Cardiac septum (tissue), 1 donor: ENCODE measurements around the gene KDM4C. TPM values are rescaled to one million over a fixed set of nuclear protein-coding genes. Genes with fewer than 3 reads are reported as not detected.
"Not testable (repeated sequence)": the region's sequence is repeated elsewhere in the genome, so short reads cannot be mapped to it uniquely, and the experiment has no call there.

Source experiments
- DNase-seq: peaks from one replicate; pipeline ENCODE4 v3.0.0-alpha.2; 2020; ENCODE audit warnings: low spot score
- intact Hi-C: fragments of 100-400 bp; cut with DNase I; formaldehyde crosslinking; loops from one replicate; pipeline ENCODE4 v1.14.0; 2022
- total RNA-seq: library from RNA; stranded (reverse); fragmentation: NEBNext Ultra II Directional; extraction: Animal tissue kit (Norgen Biotek cat#: 25700); gene quantifications from one replicate; pipeline ENCODE4 v1.2.1, GENCODE V29; 2021
- donor health status: DM: no; HTN: no; CAD: no.

Gene KDM4C
- total RNA-seq, 1 donor from 2014 or later: 16.8 TPM

- intact Hi-C loops: no loop called here
- no peak for DNase-seq
Observed at GRCh38 chr9:6944896-6945295, 187.1 kb downstream of the KDM4C start.

GRCh38 chr9:6945816-6946215 lies 188.0 kb downstream of the KDM4C start:
- DNase-seq: no peak
- intact Hi-C loops: no loop called here

- DNase-seq: no peak
- intact Hi-C loops: no loop called here
Observed at GRCh38 chr9:6946583-6947166, 188.9 kb downstream of the KDM4C start.

- DNase-seq: not testable (repeated sequence)
Observed at GRCh38 chr9:6948921-6949320, 191.1 kb downstream of the KDM4C start.

GRCh38 chr9:6955251-6955921 lies 197.6 kb downstream of the KDM4C start:
- intact Hi-C loops: no loop called here

More at GRCh38 chr9:6948921-6949320, 191.1 kb downstream of the KDM4C start:
- intact Hi-C loops: not testable (repeated sequence)

GRCh38 chr9:6956879-6957278 lies 199.1 kb downstream of the KDM4C start:
- intact Hi-C loops: no loop called here
- DNase-seq: no peak

More at GRCh38 chr9:6955251-6955921, 197.6 kb downstream of the KDM4C start:
- no peak for DNase-seq

- DNase-seq: no peak
- intact Hi-C loops: no loop called here
Observed at GRCh38 chr9:6959270-6960000, 201.7 kb downstream of the KDM4C start.

GRCh38 chr9:6960777-6961176 lies 203.0 kb downstream of the KDM4C start:
- intact Hi-C loops: no loop called here
- no peak for DNase-seq

- DNase-seq: no peak
- intact Hi-C loops: no loop called here
Observed at GRCh38 chr9:6961845-6962522, 204.2 kb downstream of the KDM4C start.

- intact Hi-C loops: no loop called here
- no peak for DNase-seq
Observed at GRCh38 chr9:6965566-6965965, 207.8 kb downstream of the KDM4C start.

- DNase-seq: no peak
- intact Hi-C loops: no loop called here
Observed at GRCh38 chr9:6968271-6968670, 210.5 kb downstream of the KDM4C start.

- DNase-seq: no peak
- intact Hi-C loops: no loop called here
Observed at GRCh38 chr9:6969805-6970204, 212.0 kb downstream of the KDM4C start.

- no peak for DNase-seq
- intact Hi-C loops: no loop called here
Observed at GRCh38 chr9:6973089-6973488, 215.3 kb downstream of the KDM4C start.

GRCh38 chr9:6973762-6974161 lies 216.0 kb downstream of the KDM4C start:
- intact Hi-C loops: no loop called here
- DNase-seq: no peak

GRCh38 chr9:6975198-6975597 lies 217.4 kb downstream of the KDM4C start:
- DNase-seq: no peak
- intact Hi-C loops: no loop called here

GRCh38 chr9:6977761-6978160 lies 220.0 kb downstream of the KDM4C start:
- intact Hi-C loops: no loop called here
- no peak for DNase-seq

GRCh38 chr9:6978591-6978990 lies 220.8 kb downstream of the KDM4C start:
- no peak for DNase-seq
- intact Hi-C loops: no loop called here

- no peak for DNase-seq
- intact Hi-C loops: no loop called here
Observed at GRCh38 chr9:6984941-6985578, 227.3 kb downstream of the KDM4C start.

- no peak for DNase-seq
- intact Hi-C loops: no loop called here
Observed at GRCh38 chr9:6986141-6986815, 228.5 kb downstream of the KDM4C start.
